ENCODE data around the gene CLCN3.
"Not testable (repeated sequence)": the region's sequence is repeated elsewhere in the genome, so short reads cannot be mapped to it uniquely, and the experiment has no call there.

Gene CLCN3

GRCh38 chr4:169698331-169698730 is 78.0 kb downstream of the CLCN3 start:
- DNase-seq (ENCODE audit: low read depth, low spot score), result no peak

- no peak for DNase-seq (ENCODE audit: low read depth, low spot score)
Measured at GRCh38 chr4:169707958-169708643, 87.7 kb downstream of the CLCN3 start.

GRCh38 chr4:169715826-169716225 is 95.4 kb downstream of the CLCN3 start:
- no peak for DNase-seq (ENCODE audit: low read depth, low spot score)

- no peak for DNase-seq (ENCODE audit: low read depth, low spot score)
Measured at GRCh38 chr4:169716677-169717076, 96.3 kb downstream of the CLCN3 start.

- no peak for DNase-seq (ENCODE audit: low read depth, low spot score)
Measured at GRCh38 chr4:169720529-169720928, 100.2 kb downstream of the CLCN3 start.

GRCh38 chr4:169723207-169723965 is 103.0 kb downstream of the CLCN3 start:
- DNase-seq (ENCODE audit: low read depth, low spot score), result no peak

GRCh38 chr4:169724260-169724659 is 103.9 kb downstream of the CLCN3 start:
- DNase-seq (ENCODE audit: low read depth, low spot score), result no peak

GRCh38 chr4:169727616-169728015 is 107.2 kb downstream of the CLCN3 start:
- DNase-seq (ENCODE audit: low read depth, low spot score), result no peak

GRCh38 chr4:169730564-169730963 is 110.2 kb downstream of the CLCN3 start:
- no peak for DNase-seq (ENCODE audit: low read depth, low spot score)

- not testable (repeated sequence) for DNase-seq (ENCODE audit: low read depth, low spot score)
Measured at GRCh38 chr4:169738604-169739003, 118.2 kb downstream of the CLCN3 start.

- no peak for DNase-seq (ENCODE audit: low read depth, low spot score)
Measured at GRCh38 chr4:169741569-169741968, 121.2 kb downstream of the CLCN3 start.

GRCh38 chr4:169744601-169745000 is 124.2 kb downstream of the CLCN3 start:
- DNase-seq (ENCODE audit: low read depth, low spot score), result no peak

- DNase-seq (ENCODE audit: low read depth, low spot score), result no peak
Measured at GRCh38 chr4:169745291-169745690, 124.9 kb downstream of the CLCN3 start.

- DNase-seq (ENCODE audit: low read depth, low spot score), result no peak
Measured at GRCh38 chr4:169756971-169757574, 136.7 kb downstream of the CLCN3 start.

- peak; percentile 50 for DNase-seq (ENCODE audit: low read depth, low spot score)
Measured at GRCh38 chr4:169757575-169758184, 137.3 kb downstream of the CLCN3 start, which contains the start of gene HPF1. HPF1 (minus strand) TSS chr4:169757944; CDS start chr4:169757877, 67 bp downstream.

- no peak for DNase-seq (ENCODE audit: low read depth, low spot score)
Measured at GRCh38 chr4:169758401-169758962, 138.1 kb downstream of the CLCN3 start.

- no peak for DNase-seq (ENCODE audit: low read depth, low spot score)
Measured at GRCh38 chr4:169761846-169762245, 141.5 kb downstream of the CLCN3 start.

- DNase-seq (ENCODE audit: low read depth, low spot score), result no peak
Measured at GRCh38 chr4:169765835-169766234, 145.5 kb downstream of the CLCN3 start.

GRCh38 chr4:169766741-169767140 is 146.4 kb downstream of the CLCN3 start:
- DNase-seq (ENCODE audit: low read depth, low spot score), result no peak

- no peak for DNase-seq (ENCODE audit: low read depth, low spot score)
Measured at GRCh38 chr4:169768385-169768784, 148.0 kb downstream of the CLCN3 start.

- no peak for DNase-seq (ENCODE audit: low read depth, low spot score)
Measured at GRCh38 chr4:169770416-169770815, 150.0 kb downstream of the CLCN3 start.

GRCh38 chr4:169771556-169772080 is 151.2 kb downstream of the CLCN3 start:
- DNase-seq (ENCODE audit: low read depth, low spot score), result not testable (repeated sequence)

All from iPS DF 19.7 (cell line).